HFF-Myc (cell line): ENCODE measurements around the gene ARHGAP40.

Experiments used
- DNase-seq: peaks from one replicate; pipeline ENCODE4 v3.0.0-alpha.2; 2011; ENCODE audit warnings: low read depth; ENCODE audit errors: extremely low read depth
- H3K4me3 ChIP-seq: replicated peaks from 2 replicates; pipeline ENCODE4 v1.5.1; 2011; ENCODE audit warnings: low read depth, mild to moderate bottlenecking, control low read depth, low read length
- CTCF ChIP-seq: IDR thresholded peaks from 2 replicates; pipeline ENCODE4 v1.5.1; 2012; ENCODE audit warnings: mild to moderate bottlenecking, low read depth, low read length, control low read depth; ENCODE audit errors: missing control alignments

ARHGAP40 gene

DNA sequence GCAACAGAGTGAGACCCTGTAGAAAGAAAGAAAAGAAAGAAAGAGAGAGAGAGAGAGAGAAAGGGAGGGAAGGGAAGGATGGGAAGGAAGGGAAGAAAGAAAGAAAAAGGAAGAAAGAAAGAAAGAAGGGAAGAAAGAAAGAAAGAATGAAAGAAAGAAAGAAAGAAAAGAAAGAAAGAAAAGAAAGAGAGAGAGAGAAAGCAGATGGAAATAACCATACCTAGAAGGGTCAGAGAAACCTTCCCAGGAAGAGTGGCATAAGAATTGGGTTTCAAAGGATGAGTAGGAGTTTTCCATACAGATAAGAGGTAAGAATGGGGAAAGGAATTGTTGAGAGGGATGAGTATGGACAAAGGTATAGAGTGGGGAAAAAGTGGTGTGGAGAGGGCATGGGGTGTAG lies 68.1 kb downstream of the ARHGAP40 start:
- H3K4me3 ChIP-seq, result no peak overlapping the region
- DNase-seq, result no peak
- no peak for TF ChIP-seq CTCF

GRCh38 chr20:38670786-38671185 lies 69.2 kb downstream of the ARHGAP40 start:
- no peak for TF ChIP-seq CTCF

DNA sequence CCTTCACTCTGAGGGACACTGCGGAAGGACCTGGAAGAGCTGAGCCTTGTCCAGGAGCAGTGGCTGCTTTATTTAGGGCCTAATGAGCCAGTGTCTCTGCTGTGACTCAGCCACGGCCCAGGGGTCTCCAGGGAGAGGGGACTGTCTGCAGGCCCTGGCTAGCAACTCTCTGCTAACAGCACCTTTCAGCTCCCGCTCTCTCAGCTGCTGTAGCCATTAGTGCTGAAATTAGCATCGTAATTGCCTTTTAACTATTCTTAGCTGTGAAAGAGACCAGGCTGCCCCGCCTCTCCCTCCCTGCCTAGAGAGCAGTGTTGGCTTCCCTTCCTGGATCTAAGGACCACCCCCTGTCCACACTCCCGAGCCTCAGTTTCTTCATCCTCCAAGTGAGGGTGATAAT lies 69.6 kb downstream of the ARHGAP40 start:
- DNase-seq, result no peak
- no peak overlapping the region for H3K4me3 ChIP-seq
- no peak for TF ChIP-seq CTCF

More at GRCh38 chr20:38670786-38671185, 69.2 kb downstream of the ARHGAP40 start:
- no peak overlapping the region for H3K4me3 ChIP-seq
- DNase-seq, result no peak

DNA sequence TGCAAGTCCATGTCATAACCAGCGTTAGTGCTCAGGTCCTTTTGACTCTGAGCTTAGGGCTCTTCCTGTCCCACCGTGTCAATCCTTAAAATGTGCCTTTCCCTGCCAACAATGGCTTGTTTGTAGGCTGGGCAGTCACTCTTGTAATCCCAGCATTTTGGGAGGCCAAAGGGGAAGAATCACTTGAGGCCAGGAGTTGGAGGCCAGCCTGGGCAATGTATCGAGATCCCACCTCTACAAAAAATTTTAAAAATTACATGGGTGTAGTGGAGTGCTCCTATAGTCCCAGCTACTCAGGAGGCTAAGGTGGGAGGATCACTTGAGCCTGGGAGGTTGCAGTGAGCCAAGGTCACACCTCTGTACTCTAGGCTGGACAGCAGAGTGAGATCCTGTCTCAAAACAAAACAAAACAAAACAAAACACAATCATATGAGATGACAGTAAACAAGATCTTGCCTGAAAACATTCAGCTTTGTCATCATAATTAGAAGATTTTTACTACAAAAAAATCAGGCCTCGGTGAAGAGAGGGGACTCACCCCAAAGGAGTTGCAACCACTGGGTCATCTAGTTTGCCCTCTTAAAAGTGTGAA lies 70.2 kb downstream of the ARHGAP40 start:
- DNase-seq, result no peak
- no peak for TF ChIP-seq CTCF
- no peak overlapping the region for H3K4me3 ChIP-seq

DNA sequence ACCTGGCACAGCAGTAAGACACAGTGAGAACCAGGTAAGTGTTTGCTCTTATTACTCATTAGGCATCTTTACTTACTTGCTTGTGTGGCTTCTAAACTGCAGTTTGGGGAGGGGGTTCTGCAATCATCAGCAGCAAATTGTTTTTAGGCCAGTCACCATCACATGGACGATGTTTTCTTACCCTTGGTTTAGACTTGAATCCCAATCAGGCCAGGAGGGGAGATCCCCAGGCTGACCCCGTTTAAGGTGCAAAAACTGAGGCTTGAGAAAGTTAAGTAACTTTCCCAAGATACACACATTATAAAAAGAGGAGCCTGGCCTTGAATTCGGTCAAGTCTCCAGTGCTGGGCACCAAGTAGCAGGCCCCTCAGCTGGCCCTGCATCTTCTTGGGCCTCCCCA lies 70.9 kb downstream of the ARHGAP40 start:
- TF ChIP-seq CTCF, result no peak
- no peak overlapping the region for H3K4me3 ChIP-seq
- no peak for DNase-seq

DNA sequence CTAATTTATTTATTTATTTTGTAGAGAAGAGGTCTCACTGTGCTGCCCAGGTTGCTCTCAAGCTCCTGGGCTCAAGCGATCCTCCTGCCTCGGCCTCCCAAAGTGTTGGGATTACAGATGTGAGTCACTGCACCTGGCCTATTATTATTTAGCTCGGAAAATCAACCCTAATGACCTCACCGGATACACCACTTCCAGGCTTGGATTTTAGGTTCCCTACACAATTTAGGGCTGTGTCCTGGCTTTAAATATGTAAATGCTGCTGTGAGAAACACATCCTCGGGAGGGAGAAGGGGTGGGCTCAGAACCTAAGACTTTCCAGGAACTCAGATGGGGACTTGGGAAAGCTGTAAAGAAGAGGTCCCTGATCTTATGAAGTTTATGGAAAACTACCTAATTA lies 71.7 kb downstream of the ARHGAP40 start:
- TF ChIP-seq CTCF, result no peak
- DNase-seq, result no peak
- peak overlapping the region; percentile 47 for H3K4me3 ChIP-seq

GRCh38 chr20:38673725-38674091 lies 72.1 kb downstream of the ARHGAP40 start:
- DNase-seq, result no peak
- TF ChIP-seq CTCF, result no peak
- H3K4me3 ChIP-seq, result peak overlapping the region; percentile 47
